OCI-LY7 (cell line): ENCODE measurements around the gene RGN.

ENCODE experiments used
- EZH2phosphoT487 ChIP-seq: fragments of 200-600 bp; sonication (generic); IDR thresholded peaks from 2 replicates; pipeline ENCODE4 v1.6.1; 2018; ENCODE audit warnings: low read depth, borderline replicate concordance, mild to moderate bottlenecking, mixed run types, antibody characterized with exemption, low read length, moderate library complexity, mixed read lengths
- TF ChIP-seq, protein P1 (sequence below): fragments of 200-600 bp; sonication (generic); conservative IDR thresholded peaks from 2 replicates; pipeline ENCODE4 v1.5.1; 2014; ENCODE audit warnings: mild to moderate bottlenecking, antibody characterized with exemption, low read length, moderate library complexity, mixed read lengths

DNA sequence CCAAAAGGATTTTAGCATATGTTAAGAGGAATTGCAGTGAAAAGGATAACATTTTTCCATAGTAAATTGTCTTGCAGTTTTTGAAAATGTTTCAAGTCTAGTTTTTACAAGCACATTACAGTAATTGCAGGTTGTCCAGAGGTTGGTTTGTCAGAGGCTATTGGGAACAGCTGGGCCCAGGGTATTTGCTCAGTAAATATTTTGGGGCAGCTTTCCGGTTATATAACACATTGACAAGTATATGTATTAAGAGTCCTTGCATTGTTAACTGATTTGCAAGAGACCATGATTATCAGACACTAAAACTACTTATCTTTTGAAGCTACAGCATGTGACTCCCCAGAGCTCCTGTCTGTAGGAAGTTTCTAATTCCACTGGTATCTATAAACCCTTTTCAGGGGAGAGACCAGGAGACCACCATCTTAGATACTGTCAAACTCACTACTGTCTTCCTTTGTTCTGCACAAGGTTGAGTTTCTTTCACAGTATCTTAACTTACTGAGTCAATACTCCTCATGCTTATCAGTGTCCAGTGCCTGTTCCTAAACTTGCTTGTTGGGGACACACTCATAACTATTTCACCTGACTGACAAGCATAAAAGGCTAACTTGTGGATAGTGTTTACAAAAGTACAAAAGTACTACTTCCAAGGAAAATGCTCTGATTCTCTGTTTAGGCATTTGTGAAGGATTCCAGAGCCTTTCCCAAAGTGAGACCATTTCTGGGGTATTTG lies 18.9 kb upstream of the RGN start:
- TF ChIP-seq, protein P1, sequence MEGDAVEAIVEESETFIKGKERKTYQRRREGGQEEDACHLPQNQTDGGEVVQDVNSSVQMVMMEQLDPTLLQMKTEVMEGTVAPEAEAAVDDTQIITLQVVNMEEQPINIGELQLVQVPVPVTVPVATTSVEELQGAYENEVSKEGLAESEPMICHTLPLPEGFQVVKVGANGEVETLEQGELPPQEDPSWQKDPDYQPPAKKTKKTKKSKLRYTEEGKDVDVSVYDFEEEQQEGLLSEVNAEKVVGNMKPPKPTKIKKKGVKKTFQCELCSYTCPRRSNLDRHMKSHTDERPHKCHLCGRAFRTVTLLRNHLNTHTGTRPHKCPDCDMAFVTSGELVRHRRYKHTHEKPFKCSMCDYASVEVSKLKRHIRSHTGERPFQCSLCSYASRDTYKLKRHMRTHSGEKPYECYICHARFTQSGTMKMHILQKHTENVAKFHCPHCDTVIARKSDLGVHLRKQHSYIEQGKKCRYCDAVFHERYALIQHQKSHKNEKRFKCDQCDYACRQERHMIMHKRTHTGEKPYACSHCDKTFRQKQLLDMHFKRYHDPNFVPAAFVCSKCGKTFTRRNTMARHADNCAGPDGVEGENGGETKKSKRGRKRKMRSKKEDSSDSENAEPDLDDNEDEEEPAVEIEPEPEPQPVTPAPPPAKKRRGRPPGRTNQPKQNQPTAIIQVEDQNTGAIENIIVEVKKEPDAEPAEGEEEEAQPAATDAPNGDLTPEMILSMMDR = no peak
- no peak for TF ChIP-seq EZH2phosphoT487
